Measurements from ENCODE around the gene EIF4G3.
A peak's percentile ranks its signal among the peaks of the same experiment; 100 is the strongest.
"Not testable (repeated sequence)": the region's sequence is repeated elsewhere in the genome, so short reads cannot be mapped to it uniquely, and the experiment has no call there.

The EIF4G3 gene

DNA sequence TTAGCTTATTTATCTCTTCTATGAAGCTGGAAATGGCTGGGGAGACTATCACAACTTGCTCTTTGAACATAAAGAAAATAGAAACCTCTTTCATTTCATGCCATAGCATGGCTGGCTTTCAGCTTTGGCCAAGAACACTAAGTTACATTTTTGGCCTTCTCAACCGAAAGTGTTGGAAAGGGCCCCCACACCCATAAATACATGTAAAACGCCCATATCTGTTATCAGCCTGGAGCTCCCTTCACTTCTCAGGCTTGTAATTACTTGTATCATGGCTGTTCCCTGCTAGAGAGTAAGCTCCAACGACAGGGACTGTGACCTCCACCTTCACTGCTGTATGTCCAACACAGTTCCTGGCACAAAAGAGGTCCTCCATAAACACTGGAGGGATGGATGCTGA is 12.7 kb upstream of the EIF4G3 start:
- DNase-seq (ENCODE audit: low read depth in 2 of 2) = no peak

- no peak for DNase-seq (ENCODE audit: low read depth in 2 of 2)
Observed at GRCh38 chr1:21188235-21188634, 11.5 kb upstream of the EIF4G3 start.

DNA sequence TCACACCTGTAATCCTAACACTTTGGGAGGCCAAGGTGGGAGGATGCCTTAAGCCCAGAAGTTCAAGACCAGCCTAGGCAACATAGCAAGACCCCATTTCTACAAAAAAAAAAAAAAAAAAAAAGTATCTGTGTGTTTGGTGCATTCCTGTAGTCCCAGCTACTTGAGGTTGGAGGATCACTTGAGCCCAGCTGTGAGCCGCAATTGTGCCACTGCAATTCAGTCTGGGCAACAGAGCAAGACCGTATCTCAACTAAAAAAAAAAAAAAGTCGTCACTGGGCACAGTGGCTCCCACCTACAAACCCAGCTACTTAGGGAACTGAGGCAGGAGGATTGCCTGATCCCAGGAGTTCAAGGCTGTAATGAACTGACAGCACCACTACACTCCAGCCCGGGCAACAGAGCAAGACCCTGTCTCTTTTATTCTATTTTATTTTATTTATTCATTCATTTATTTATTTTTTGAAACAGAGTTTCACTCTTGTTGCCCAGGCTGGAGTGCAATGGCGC is 8.6 kb upstream of the EIF4G3 start:
- DNase-seq (ENCODE audit: low read depth in 2 of 2) = no peak

GRCh38 chr1:21184276-21184675 is 7.6 kb upstream of the EIF4G3 start:
- DNase-seq (ENCODE audit: low read depth in 2 of 2) = no peak

DNA sequence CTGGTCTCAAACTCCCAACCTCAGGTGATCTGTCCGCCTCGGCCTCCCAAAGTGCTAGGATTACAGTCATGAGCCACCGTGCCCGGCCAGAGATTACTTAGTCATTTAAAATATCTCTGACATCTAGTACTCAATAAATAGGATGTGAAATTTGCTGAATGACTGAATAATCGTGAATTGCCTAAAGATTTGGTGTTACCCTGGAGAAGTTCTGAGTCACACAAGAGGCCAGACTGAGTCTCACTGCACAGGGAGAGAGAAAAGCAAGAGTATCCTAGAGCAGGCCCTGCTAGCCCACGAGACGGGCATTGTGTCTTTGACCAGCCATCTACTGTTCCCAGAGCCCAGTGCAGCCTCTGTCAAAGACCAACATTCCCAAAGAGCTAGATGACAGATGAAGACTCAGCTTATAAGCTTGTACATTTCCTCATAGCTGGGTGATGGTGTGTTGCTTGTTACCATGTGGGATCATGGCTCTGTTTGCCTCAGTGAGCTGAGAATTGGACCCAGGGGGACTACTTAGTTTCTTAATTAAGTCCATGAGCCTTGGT is 5.6 kb upstream of the EIF4G3 start:
- no peak for DNase-seq (ENCODE audit: low read depth in 2 of 2)

DNA sequence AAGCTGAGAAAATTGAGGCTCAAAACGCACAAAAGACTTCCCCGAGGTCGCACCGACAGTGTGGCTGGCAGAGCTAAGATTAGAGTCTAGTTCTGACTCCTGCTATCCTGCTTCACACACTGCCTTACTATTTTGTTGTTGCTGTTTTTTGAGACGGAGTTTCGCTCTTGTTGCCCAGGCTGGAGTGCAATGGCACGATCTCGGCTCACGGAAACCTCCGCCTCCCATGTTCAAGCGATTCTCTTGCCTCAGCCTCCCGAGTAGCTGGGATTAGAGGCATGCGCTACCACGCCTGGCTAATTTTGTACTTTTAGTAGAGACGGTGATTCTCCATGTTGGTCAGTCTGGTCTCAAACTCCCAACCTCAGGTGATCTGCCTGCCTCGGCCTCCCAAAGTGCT is 1.6 kb upstream of the EIF4G3 start:
- not testable (repeated sequence) for DNase-seq (ENCODE audit: low read depth in 2 of 2)

GRCh38 chr1:21175670-21176581 is 771 bp downstream of the EIF4G3 start:
- DNase-seq (ENCODE audit: low read depth in 2 of 2) = peak in 1 of 2 donors; percentile 6

DNA sequence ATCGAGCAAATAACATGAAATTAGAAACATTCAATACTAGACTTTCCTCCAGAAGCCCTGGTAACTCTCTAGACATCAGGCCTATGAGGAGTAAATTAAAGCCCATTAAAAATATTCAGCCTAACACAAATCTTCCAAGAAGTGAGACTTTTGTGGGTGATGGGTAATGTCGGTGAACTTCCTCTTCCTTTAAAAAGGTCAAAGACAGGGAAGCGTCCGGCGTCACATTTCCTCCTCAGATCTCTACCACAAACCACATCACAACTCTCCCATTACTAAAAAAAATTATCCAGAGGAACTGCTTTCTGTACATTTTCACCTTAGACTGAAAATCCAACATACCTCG is 1.4 kb downstream of the EIF4G3 start:
- no peak for DNase-seq (ENCODE audit: low read depth in 2 of 2)

DNA sequence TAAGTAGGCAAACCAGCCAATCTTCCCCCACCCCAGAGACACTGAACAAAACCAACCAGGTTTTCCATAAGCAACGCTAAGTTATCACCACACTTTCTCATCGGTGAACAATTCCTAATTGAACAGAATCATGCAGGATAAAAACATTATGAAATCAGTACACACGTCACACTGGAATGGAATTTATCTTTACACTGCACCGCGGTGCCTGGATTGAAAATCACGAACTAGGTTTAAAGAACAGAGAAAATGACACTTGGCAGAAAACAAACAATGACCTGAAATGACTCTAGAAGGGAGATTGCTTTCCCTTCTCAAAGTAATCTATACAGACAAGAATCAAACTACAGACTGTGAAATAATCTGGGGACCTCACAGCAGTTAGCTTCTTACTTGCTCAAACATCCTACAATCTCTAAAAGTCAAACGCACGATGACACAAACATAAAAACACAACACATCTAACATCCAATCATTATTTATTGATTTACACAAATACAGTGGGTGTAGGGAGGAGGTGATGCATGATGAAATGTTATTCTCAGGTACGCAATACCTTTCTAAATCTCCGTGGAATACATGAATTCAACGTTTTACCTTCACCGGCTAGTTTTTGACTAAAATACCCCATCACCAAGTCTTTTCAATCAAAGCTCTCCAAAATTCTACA is 1.9 kb downstream of the EIF4G3 start:
- no peak for DNase-seq (ENCODE audit: low read depth in 2 of 2)

GRCh38 chr1:21174230-21174629 is 2.5 kb downstream of the EIF4G3 start:
- DNase-seq (ENCODE audit: low read depth in 2 of 2) = no peak

DNA sequence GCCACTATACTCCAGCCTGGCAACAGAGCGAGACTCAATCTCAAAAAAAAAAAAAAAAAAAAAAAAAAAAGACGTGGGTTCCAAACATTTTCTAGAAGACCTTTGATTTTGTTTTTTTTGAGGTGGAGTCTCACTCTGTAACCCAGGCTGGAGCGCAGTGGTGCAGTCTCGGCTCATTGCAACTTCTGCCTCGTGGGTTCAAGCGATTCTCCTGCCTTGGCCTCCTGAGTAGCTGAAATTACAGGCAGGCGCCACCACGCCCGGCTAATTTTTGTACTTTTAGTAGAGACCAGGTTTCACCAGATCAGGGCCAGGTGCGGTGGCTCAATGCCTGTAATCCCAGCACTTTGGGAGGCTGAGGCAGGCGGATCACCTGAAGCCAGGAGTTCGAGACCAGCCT is 3.6 kb downstream of the EIF4G3 start:
- DNase-seq (ENCODE audit: low read depth in 2 of 2) = not testable (repeated sequence)

DNA sequence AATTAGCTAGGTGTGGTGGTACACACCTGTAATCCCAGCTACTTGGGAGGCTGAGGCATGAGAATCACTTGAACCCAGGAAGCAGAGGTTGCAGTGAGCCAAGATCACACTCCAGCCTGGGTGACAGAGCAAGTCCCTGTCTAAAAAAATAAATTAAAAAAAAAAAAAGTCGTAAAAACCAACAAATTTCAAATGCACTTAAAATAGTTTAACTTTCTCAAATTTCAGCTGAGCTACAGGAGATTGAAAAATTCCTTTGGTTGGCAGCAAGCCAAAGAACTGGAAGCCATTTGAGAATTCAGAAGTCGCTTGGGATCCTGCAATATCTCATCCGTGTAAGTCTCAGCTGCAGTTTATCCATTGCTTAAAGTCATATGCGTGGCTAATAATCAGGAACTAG is 5.9 kb downstream of the EIF4G3 start:
- not testable (repeated sequence) for DNase-seq (ENCODE audit: low read depth in 2 of 2)

GRCh38 chr1:21168444-21168843 is 8.3 kb downstream of the EIF4G3 start:
- DNase-seq (ENCODE audit: low read depth in 2 of 2) = no peak

DNA sequence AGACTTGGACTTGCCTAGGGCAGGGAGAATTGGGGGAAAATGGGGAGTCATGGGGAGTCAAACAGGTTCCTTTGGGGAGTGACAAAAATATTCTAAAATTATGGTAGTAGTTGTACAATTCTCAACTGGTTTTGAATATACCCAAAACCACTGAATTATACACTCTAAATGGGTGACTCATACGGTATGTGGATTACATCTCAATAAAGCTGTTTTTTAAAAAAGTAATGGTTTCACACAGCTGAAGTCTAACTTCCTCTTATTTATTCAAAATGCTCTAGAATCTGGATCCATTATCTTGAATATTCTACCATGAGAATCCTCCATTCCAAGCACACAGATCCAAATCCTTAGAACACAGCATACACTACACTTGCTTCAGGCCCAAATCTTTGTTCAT is 11.1 kb downstream of the EIF4G3 start:
- no peak for DNase-seq (ENCODE audit: low read depth in 2 of 2)

- DNase-seq (ENCODE audit: low read depth in 2 of 2) = no peak
Observed at GRCh38 chr1:21165076-21165475, 11.6 kb downstream of the EIF4G3 start.

GRCh38 chr1:21164266-21164665 is 12.4 kb downstream of the EIF4G3 start:
- DNase-seq (ENCODE audit: low read depth in 2 of 2) = no peak

DNA sequence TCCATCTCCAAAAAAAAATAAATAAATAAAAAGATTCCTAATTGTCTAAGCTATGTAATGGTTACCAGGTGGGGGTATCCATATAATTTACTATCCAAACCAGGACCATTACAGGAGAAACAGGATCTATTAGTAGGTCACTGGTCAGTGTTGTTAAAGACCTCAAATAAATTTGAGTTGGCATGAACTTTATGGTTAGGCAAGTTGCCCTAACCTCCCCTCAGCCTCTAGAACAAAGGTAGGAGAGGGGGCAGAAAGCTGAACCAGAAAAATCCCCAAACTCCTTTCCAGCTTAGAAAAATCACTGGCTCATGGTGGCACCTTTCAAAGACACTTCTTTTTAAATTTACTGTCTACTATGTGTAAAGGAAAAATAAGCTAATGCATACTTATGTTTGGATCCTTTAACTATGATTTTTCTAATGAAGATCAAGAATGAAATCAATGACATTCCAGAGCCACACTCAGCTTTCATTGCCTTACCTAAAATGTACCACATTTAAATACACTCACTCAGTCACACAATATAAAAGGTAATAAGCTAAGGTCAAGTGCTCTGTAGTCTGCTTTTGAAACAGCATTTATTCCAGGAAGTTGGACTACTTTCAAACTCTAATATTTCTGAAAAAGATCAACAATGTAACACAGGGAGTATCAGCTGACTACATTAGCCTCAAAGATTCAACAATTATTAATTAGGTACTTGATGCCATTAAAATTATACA is 13.8 kb downstream of the EIF4G3 start:
- DNase-seq (ENCODE audit: low read depth in 2 of 2) = no peak

- DNase-seq (ENCODE audit: low read depth in 2 of 2) = no peak
Observed at GRCh38 chr1:21161842-21162241, 14.9 kb downstream of the EIF4G3 start.

DNA sequence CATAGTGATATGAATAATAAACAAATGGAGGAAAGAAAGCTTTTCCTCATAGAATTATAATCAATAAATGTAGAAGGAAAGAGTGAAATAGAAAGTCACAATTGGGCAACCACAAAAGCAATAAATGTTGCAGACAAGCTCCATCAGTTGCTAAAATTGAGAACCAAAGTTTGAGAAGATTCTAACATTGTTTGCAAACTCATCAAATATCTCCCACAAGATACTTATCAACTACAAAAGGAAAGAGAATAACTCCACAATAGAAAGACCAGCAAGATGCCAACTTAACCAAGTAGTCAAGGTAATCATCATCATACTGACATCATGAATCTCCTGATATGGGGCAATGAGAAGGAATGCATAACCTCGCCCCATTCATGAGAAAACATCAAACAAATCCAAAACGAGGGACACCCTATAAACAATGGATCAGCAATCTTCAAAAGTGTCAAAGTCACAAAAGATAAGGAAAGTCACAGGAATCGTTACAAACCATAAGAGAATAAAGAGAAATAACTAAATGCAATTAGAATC is 16.4 kb downstream of the EIF4G3 start:
- no peak for DNase-seq (ENCODE audit: low read depth in 2 of 2)

GRCh38 chr1:21157868-21158267 is 18.8 kb downstream of the EIF4G3 start:
- no peak for DNase-seq (ENCODE audit: low read depth in 2 of 2)

DNA sequence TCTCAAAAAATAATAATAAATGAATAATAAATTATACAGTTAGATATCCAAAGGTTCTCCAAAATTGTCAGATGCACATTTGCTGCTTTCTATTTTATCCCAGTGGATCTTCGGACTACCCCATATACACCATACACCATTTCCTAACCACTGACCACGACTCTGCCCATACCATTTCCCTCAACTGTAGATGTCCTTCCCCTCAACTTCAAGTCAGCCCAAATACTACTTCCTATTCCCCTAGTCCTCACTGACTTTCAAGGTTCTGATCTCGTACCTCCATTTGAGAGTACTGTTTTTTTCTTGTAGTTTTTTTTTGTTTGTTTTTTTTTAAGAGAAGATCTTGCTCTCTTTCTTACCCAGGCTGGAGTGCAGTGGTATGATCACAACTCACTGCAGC is 19.6 kb downstream of the EIF4G3 start:
- no peak for DNase-seq (ENCODE audit: low read depth in 2 of 2)

DNA sequence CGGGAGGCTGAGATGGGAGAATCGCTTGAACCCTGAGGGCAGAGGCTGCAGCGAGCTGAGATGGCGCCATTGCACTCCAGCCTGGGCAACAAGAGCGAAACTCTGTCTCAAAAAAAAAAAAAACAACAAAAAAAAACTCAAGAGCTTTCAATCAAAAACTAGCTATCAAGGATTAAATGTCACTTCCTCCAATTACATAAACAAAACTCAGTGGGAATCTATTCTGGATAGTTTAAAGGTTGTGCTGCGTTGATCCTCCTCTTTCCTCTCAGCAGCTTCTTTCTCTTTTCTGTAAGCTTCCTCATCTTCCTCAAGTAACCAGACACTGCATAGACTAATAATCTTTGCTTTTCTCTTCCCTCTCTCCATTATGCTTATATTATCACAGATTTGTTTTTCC is 20.7 kb downstream of the EIF4G3 start:
- DNase-seq (ENCODE audit: low read depth in 2 of 2) = no peak
